Body of pancreas (tissue), 4 donors: ENCODE data around the gene MLLT10.

Source experiments
- POLR2A ChIP-seq, 3 donors: fragments of 450-650 bp; IDR thresholded peaks; one replicate each; pipeline ENCODE4 v1.6.1; 2016; ENCODE audit warnings: antibody characterized with exemption in 3 of 3, mild to moderate bottlenecking in 2 of 3
- TF ChIP-seq, protein P1 (sequence below), 7 experiments: fragments of 450-650 bp in 4 of 7; fragments of 200-600 bp in 3 of 7; sonication (generic) in 3 of 7; IDR thresholded peaks; one replicate each; pipeline ENCODE4 v1.5.1; 2016 to 2019; ENCODE audit warnings: antibody characterized with exemption in 7 of 7

DNA sequence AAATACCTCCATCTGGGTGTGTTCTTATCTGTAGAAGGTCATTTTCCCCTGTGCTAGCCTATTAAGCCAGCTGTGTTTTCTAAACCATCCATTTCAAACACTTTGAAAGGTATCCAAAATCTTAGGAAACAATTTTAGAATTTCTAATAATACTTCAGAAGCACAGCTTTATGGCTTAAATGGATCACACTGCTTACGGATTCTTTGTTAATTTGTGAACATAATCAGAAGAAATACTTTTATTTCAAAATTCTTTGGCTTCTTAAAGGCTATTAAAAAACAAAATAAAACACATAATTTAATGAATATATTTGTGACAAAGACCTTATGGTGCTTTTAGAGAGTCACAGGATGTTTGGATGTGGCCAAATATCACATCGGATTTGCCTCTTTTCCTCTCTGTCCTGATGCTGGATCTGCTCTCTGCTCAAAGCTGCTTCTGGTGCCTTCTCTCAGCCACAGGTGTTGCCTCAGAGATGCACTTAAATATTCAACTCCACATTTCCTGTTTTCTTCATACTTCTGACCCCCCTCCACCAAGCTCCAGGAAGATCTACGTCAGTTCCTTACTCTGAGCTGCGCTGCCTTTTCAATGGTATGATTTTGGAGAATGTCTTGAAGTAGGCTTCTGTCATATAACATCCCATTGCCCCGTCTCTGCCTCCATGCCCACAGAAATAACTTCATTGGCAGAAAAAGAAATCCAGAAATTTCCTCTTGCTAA is 230.6 kb downstream of the MLLT10 start:
- TF ChIP-seq, protein P1, sequence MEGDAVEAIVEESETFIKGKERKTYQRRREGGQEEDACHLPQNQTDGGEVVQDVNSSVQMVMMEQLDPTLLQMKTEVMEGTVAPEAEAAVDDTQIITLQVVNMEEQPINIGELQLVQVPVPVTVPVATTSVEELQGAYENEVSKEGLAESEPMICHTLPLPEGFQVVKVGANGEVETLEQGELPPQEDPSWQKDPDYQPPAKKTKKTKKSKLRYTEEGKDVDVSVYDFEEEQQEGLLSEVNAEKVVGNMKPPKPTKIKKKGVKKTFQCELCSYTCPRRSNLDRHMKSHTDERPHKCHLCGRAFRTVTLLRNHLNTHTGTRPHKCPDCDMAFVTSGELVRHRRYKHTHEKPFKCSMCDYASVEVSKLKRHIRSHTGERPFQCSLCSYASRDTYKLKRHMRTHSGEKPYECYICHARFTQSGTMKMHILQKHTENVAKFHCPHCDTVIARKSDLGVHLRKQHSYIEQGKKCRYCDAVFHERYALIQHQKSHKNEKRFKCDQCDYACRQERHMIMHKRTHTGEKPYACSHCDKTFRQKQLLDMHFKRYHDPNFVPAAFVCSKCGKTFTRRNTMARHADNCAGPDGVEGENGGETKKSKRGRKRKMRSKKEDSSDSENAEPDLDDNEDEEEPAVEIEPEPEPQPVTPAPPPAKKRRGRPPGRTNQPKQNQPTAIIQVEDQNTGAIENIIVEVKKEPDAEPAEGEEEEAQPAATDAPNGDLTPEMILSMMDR (IDR thresholded peaks at IDR 0.05): no peak
- no peak for TF ChIP-seq POLR2A (IDR thresholded peaks at IDR 0.05)
